Fibroblast of the aortic adventitia (primary cell): ENCODE results near the gene TSFM. TPM values are rescaled to one million over a fixed set of nuclear protein-coding genes. Genes with fewer than 3 reads are reported as not detected.

Experiments used
- DNase-seq: peaks from one replicate; pipeline ENCODE4 v3.0.0-alpha.2; 2010; ENCODE audit warnings: low read depth
- H3K4me3 ChIP-seq: 2 replicates; pipeline ENCODE4 v1.5.1; 2011; ENCODE audit warnings: low read depth, mild to moderate bottlenecking, control low read depth, low read length, moderate library complexity
- CTCF ChIP-seq: IDR thresholded peaks from 2 replicates; pipeline ENCODE4 v1.5.1; 2011; ENCODE audit warnings: mild to moderate bottlenecking, low read length, control low read depth, inconsistent platforms; ENCODE audit not compliant: insufficient read depth
- total RNA-seq: library from RNA; depleted of rRNA; stranded (reverse); fragments of >200 nt; gene quantifications from 2 replicates; pipeline ENCODE4 v1.2.3, GENCODE V29; 2012; ENCODE audit warnings: low replicate concordance

The TSFM gene
- total RNA-seq, 1 donor, result 19.9 TPM

GRCh38 chr12:57823131-57823907, 40.7 kb downstream of the TSFM start:
- H3K4me3 ChIP-seq, result no peak overlapping the region
- DNase-seq, result no peak
- no peak for TF ChIP-seq CTCF

GRCh38 chr12:57823908-57824640, 41.5 kb downstream of the TSFM start:
- H3K4me3 ChIP-seq, result no peak overlapping the region
- no peak for DNase-seq
- no peak for TF ChIP-seq CTCF

- no peak for TF ChIP-seq CTCF
- DNase-seq, result no peak
- H3K4me3 ChIP-seq, result no peak overlapping the region
These were observed 42.9 kb downstream of the TSFM start for GRCh38 chr12:57825451-57825850.

- H3K4me3 ChIP-seq, result no peak overlapping the region
- TF ChIP-seq CTCF, result no peak
- no peak for DNase-seq
These were observed 43.8 kb downstream of the TSFM start for GRCh38 chr12:57826400-57826799.

- no peak for TF ChIP-seq CTCF
- no peak overlapping the region for H3K4me3 ChIP-seq
- DNase-seq, result no peak
These were observed 44.4 kb downstream of the TSFM start for GRCh38 chr12:57826966-57827365.

- H3K4me3 ChIP-seq, result no peak overlapping the region
- no peak for DNase-seq
- TF ChIP-seq CTCF, result no peak
These were observed 46.6 kb downstream of the TSFM start for GRCh38 chr12:57829025-57829777.
